Measurements from ENCODE around the gene HOXB5.

The HOXB5 gene

DNA sequence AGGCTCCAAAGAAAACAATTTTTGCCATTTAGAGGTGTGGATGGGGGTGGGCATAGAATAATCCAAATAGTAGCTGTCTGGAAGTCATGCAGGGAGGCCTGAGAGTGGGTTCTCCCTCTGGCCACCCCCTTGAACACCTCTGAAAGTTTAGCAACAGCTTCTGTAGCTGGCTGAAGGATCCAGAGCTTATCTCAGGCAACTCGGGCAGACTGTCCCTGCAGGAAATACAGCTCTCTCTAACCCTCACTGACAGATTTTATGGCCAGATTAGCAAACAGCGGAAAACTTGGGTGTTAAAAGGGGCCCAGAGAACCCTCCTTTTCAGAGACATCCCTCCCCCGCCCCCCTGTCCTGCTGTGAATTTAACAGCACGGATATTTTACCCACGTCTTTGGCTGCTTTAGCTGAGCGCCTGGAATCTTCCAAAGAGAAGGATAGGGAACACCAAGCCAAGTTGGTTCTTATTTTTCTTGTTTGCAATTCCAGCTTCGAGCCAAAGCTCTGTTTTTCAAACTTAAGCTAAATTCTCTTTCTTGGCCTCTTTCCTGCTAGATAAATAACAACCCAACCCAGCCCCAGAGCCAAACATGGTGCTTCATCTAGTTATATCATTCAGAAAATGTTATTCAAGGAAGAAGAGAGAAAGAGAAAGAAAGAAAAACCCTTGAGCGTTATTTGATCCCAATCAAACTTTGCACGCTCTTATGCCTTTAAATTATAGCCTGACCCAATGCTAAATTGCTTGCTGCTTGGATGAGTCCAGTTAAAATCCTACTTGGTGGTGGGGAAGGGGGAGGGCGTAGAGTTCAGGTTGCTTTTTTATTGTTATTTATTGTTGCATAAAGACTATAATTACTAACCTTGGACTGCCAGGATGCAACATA lies 46.4 kb downstream of the HOXB5 start:
- Histone ChIP-seq H3K4me1 (ENCODE audit: insufficient read depth, low read length) (no peaks in the 10 kb centered on the region), H2AFZ (ENCODE audit: low read depth, low read length) (no peak overlapping the region), H3K4me3 (ENCODE audit: low read depth in 1 of 2, low read length in 2 of 2) (no peak overlapping the region), H3K36me3 (ENCODE audit: insufficient read depth, low read length) (no peaks in the 10 kb centered on the region), H3K9ac (ENCODE audit: low read depth, low read length) (no peak overlapping the region), H3K9me3 (ENCODE audit: insufficient read depth, low read length, severe bottlenecking) (no peaks in the 10 kb centered on the region), H4K20me1 (ENCODE audit: insufficient read depth, low read length) (no peaks in the 10 kb centered on the region), H3K27me3 (ENCODE audit: insufficient read depth, low read length, poor library complexity) (peaks cover 33% of the 10 kb centered on the region), H3K27ac (ENCODE audit: low read length) (no peak overlapping the region), H3K79me2 (ENCODE audit: insufficient read depth, low read length) (no peaks in the 10 kb centered on the region), H3K4me2 (ENCODE audit: insufficient read depth, low read length) (no peak overlapping the region)
- ATAC-seq (ENCODE audit: insufficient read depth, low read depth) (no peak), DNase-seq (no peak)
- TF ChIP-seq, protein P1, sequence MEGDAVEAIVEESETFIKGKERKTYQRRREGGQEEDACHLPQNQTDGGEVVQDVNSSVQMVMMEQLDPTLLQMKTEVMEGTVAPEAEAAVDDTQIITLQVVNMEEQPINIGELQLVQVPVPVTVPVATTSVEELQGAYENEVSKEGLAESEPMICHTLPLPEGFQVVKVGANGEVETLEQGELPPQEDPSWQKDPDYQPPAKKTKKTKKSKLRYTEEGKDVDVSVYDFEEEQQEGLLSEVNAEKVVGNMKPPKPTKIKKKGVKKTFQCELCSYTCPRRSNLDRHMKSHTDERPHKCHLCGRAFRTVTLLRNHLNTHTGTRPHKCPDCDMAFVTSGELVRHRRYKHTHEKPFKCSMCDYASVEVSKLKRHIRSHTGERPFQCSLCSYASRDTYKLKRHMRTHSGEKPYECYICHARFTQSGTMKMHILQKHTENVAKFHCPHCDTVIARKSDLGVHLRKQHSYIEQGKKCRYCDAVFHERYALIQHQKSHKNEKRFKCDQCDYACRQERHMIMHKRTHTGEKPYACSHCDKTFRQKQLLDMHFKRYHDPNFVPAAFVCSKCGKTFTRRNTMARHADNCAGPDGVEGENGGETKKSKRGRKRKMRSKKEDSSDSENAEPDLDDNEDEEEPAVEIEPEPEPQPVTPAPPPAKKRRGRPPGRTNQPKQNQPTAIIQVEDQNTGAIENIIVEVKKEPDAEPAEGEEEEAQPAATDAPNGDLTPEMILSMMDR (IDR thresholded peaks at IDR 0.05; ENCODE audit: borderline replicate concordance, extremely low read depth, low read length, poor library complexity, severe bottlenecking), result no peak
- no peak for TF ChIP-seq EZH2 (IDR thresholded peaks at IDR 0.05; ENCODE audit: borderline replicate concordance, low read depth, low read length, severe bottlenecking)

DNA sequence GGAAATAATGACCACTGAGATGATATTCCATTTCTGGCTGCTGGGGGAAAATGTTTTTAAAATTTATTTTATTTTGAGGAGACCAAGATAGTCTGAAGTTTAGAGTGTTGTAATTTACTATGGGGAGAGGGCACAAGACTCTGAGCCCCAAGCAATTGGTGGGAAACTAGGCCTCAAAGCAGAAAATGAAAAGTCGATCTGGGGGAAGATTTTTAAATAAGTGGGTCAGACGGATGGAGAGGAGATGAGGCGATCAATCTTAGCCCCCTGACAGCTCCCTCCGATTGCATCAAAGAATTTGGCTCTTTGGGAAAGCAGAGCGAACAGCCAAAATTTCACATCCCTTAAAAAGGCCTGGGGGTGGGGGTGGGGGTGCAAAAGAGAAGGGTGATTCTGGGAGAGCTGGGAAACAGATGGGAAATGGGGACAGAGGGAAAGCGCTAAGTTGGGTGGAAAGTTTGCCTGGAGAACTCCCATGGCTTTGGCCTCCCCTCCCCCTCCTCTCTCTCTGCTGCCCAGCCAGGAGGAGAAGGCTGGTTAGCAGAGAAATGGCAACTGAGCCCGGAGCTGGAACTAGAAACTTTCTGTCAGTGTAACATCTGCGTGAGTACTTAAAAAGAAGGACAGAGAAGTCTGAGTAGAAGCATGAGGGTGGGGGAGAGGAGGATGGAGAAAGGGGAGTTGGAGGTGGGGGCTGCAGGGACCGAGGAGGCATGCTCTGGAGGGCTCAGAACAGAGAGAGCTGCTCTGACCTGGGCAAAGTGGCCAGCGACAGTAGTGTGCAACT lies 47.2 kb downstream of the HOXB5 start:
- no peak overlapping the region for H2AFZ ChIP-seq (ENCODE audit: low read depth, low read length)
- H3K9me3 ChIP-seq (ENCODE audit: insufficient read depth, low read length, severe bottlenecking), result no peaks in the 10 kb centered on the region
- H3K27ac ChIP-seq (ENCODE audit: low read length), result no peak overlapping the region
- no peaks in the 10 kb centered on the region for H3K36me3 ChIP-seq (ENCODE audit: insufficient read depth, low read length)
- H3K4me2 ChIP-seq (ENCODE audit: insufficient read depth, low read length), result no peak overlapping the region
- no peaks in the 10 kb centered on the region for H4K20me1 ChIP-seq (ENCODE audit: insufficient read depth, low read length)
- no peaks in the 10 kb centered on the region for H3K4me1 ChIP-seq (ENCODE audit: insufficient read depth, low read length)
- no peak overlapping the region for H3K9ac ChIP-seq (ENCODE audit: low read depth, low read length)
- H3K79me2 ChIP-seq (ENCODE audit: insufficient read depth, low read length), result no peaks in the 10 kb centered on the region
- no peak for TF ChIP-seq EZH2 (IDR thresholded peaks at IDR 0.05; ENCODE audit: borderline replicate concordance, low read depth, low read length, severe bottlenecking)
- TF ChIP-seq, protein P1 (IDR thresholded peaks at IDR 0.05; ENCODE audit: borderline replicate concordance, extremely low read depth, low read length, poor library complexity, severe bottlenecking), result no peak
- no peak overlapping the region for H3K4me3 ChIP-seq (ENCODE audit: low read depth in 1 of 2, low read length in 2 of 2)
- peaks cover 33% of the 10 kb centered on the region for H3K27me3 ChIP-seq (ENCODE audit: insufficient read depth, low read length, poor library complexity)
- DNase-seq (no peak), ATAC-seq (ENCODE audit: insufficient read depth, low read depth) (no peak)

DNA sequence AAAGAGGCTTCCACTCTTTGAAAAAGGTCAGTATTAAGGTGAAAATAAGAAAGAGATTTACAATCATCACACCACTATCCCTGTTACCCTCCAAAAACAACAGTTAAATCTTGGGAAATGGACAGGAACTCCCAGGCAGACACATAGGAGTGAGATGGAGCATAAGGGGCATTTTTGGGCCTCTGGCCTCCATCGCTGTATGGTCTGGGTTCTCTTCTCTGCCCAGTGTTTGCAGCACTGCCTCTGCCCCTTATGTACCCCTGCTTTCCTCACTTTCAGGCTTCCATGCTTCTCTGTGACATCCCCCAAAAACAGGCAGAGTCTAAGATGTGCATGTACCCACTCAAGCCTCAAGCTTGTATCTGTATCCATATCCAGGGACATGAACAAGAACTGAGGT lies 48.0 kb downstream of the HOXB5 start:
- H3K27me3 ChIP-seq (ENCODE audit: insufficient read depth, low read length, poor library complexity), result peaks cover 39% of the 10 kb centered on the region
- H3K9ac ChIP-seq (ENCODE audit: low read depth, low read length), result no peak overlapping the region
- no peak overlapping the region for H3K27ac ChIP-seq (ENCODE audit: low read length)
- TF ChIP-seq, protein P1 (IDR thresholded peaks at IDR 0.05; ENCODE audit: borderline replicate concordance, extremely low read depth, low read length, poor library complexity, severe bottlenecking), result no peak
- H3K9me3 ChIP-seq (ENCODE audit: insufficient read depth, low read length, severe bottlenecking), result no peaks in the 10 kb centered on the region
- H3K4me3 ChIP-seq (ENCODE audit: low read depth in 1 of 2, low read length in 2 of 2), result no peak overlapping the region
- H2AFZ ChIP-seq (ENCODE audit: low read depth, low read length), result no peak overlapping the region
- no peaks in the 10 kb centered on the region for H3K79me2 ChIP-seq (ENCODE audit: insufficient read depth, low read length)
- H3K4me1 ChIP-seq (ENCODE audit: insufficient read depth, low read length), result no peaks in the 10 kb centered on the region
- no peak for ATAC-seq (ENCODE audit: insufficient read depth, low read depth)
- DNase-seq, result no peak
- no peaks in the 10 kb centered on the region for H4K20me1 ChIP-seq (ENCODE audit: insufficient read depth, low read length)
- H3K36me3 ChIP-seq (ENCODE audit: insufficient read depth, low read length), result no peaks in the 10 kb centered on the region
- no peak overlapping the region for H3K4me2 ChIP-seq (ENCODE audit: insufficient read depth, low read length)

Data from DND-41 (cell line).